ENCODE measurements around the gene WDR90. TPM values are rescaled to one million over a fixed set of nuclear protein-coding genes. Genes with fewer than 3 reads are reported as not detected.

Gene WDR90
- 113 and 123 TPM in 2 replicates for total RNA-seq (2013; cell fraction: nucleolus; rRNA removed)
- 20.2 and 25.2 TPM in 2 replicates for total RNA-seq (2014; rRNA removed)
- 6.9 and 7.4 TPM in 2 replicates for total RNA-seq (2014; rRNA removed; fragmentation: Illumina TruSeq; extraction: Trizol)
- total RNA-seq (2021): 55.5 and 65.0 TPM in 2 replicates
- polyA plus RNA-seq (2011; ENCODE audit: low read depth): 6.7 TPM
- 8.4 and 13.0 TPM in 2 replicates for polyA plus RNA-seq (2011; rRNA removed)
- 13.5 and 23.7 TPM in 2 replicates for polyA plus RNA-seq (2011; cell fraction: cytosol; rRNA removed)
- 303 and 408 TPM in 2 replicates for polyA plus RNA-seq (2011; cell fraction: nucleus; rRNA removed)
- polyA plus RNA-seq (2012): 25.9 and 32.2 TPM in 2 replicates
- 0.79 and 5.9 TPM in 2 replicates for polyA plus RNA-seq (2014; fragmentation: Illumina TruSeq; extraction: Trizol)
- polyA plus RNA-seq (2014; fragmentation: Nextera tagmentation; extraction: Ambion mirVana): 1 to 10 TPM; 2.0 to 5.9 TPM
- 56.5 and 67.0 TPM in 2 replicates for polyA plus RNA-seq (2014; rRNA removed)
- polyA plus RNA-seq (2016; fragmentation: Nextera tagmentation; extraction: Ambion mirVana): 10 to 100 TPM; 20.4 to 24.8 TPM
- 8.3 and 17.8 TPM in 2 replicates for polyA minus RNA-seq (2011; rRNA and poly(A)+ RNA removed)
- polyA minus RNA-seq (2011; cell fraction: cytosol; rRNA and poly(A)+ RNA removed): 8.8 and 10.2 TPM in 2 replicates
- 45.9 and 75.3 TPM in 2 replicates for polyA minus RNA-seq (2011; cell fraction: nucleus; rRNA and poly(A)+ RNA removed)
- Bru-seq, nascent RNA: percentile 47 among the genes with signal in this experiment
- BruChase-seq, experiment 1, labeled RNA remaining after a 6-hour chase: percentile 66 among the genes with signal in this experiment
- BruChase-seq, experiment 2, labeled RNA remaining after a 2-hour chase: percentile 57 among the genes with signal in this experiment
- long read RNA-seq, experiment 1, partial matches to known transcripts: 0 of 1 reads
- long read RNA-seq, experiment 1, other reads (novel, unspliced or antisense): 0 of 1 reads
- long read RNA-seq, experiment 2, partial matches to known transcripts: 0 of 1 reads
- long read RNA-seq, experiment 2, other reads (novel, unspliced or antisense): 1 of 1 reads

DNA sequence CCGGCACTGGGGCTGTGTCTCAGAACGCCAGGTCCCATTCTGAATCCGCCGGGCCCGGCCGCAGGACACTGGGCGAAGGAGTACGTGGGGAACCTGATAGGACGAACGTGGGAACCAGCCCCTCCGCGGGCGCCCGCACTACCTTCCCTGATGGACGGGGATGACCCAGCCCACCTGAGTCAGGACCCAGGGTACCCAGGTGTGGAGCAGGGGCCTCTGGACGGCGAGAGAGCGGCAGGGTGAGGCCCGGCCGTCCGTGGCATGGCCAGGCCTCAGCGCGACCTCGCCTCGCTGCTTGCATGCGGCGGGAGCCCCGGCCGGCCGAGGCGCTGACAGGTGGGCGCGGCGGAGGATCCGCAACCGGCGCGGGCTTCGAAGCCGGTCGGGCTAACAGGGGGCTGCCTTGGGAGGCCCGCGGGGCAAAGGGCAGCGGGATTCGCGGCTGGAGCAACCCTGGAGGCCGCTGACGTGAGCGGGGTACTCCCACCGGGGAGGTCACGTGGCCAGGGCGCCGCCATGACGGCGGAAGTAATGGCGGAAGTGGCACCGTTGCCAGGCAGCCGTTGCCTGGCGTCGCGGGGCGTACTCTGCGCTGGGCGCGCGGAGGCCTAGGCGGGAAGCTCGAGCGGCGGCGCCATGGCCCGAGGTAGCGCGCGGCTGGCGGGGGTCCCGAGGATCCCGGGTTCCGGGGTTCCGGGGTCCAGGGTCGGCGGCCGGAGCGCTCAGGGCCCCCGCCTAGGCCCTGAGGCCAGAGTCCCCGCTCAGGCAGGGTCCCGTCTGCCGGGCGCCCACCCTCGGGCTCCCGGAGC lies at the start of gene WDR90:
WDR90 (plus strand) TSS at position 585 of the 809 bp plus-strand sequence; CDS start at position 637, 52 bp downstream.
- peak within 1 kb of the TSS; percentile 70 for H3K4me3 ChIP-seq
- 1% methylated on average over 77 of the region's 91 CpGs for WGBS (ENCODE audit: insufficient coverage, insufficient replicate concordance, low lambda C conversion rate, missing lambda C conversion rate)
- peaks cover 19% of the 10 kb centered on the region for H3K79me2 ChIP-seq (ENCODE audit: control insufficient read depth, insufficient read depth, low read length)
- H3K9ac ChIP-seq (ENCODE audit: control insufficient read depth, insufficient read depth, low read length): peak within 1 kb of the TSS; percentile 92
- POLR2A ChIA-PET: interaction anchor here (1.0 to 1.2 kb wide), 2 partner anchors 13 to 19 kb away, joined by 3 to 4 read pairs; partner anchors contain the start of genes METTL26 and RHOT2
- H3K27ac ChIP-seq (ENCODE audit: control insufficient read depth, insufficient read depth): peak within 1 kb of the TSS; percentile 80
- peak within 1 kb of the TSS; percentile 95 for H3K4me2 ChIP-seq (ENCODE audit: control insufficient read depth, insufficient read depth)
- peak; percentile 61 for DNase-seq (ENCODE audit: low read depth, low spot score)
- peak; percentile 93 for ATAC-seq
- intact Hi-C loops (cut with micrococcal nuclease; ENCODE audit: unreplicated experiment): no loop called here
- peaks cover 0 to 3% of the 10 kb centered on the region in 2 experiments; a peak in 2 of 4 replicates for H3K36me3 ChIP-seq (ENCODE audit: control insufficient read depth in 2 of 2, insufficient read depth in 2 of 2, low read length in 1 of 2)
- BruUV-seq (replicated peaks): TSS peak; percentile 88
- no peaks in the 10 kb centered on the region for H3K9me3 ChIP-seq (replicated peaks; ENCODE audit: control insufficient read depth, insufficient read depth, low read length)
- in situ Hi-C loops (cut with MboI): no loop called here
- no peaks in the 10 kb centered on the region for H4K20me1 ChIP-seq (ENCODE audit: control insufficient read depth, insufficient read depth)
- CTCF ChIA-PET: interaction anchor here (1.2 to 3.1 kb wide), 4 partner anchors 10 to 19 kb away, joined by 5 to 11 read pairs (median 9); partner anchors contain the start of genes METTL26 and RHOT2
- H3K4me1 ChIP-seq (ENCODE audit: control insufficient read depth, insufficient read depth, low read length): peaks cover 9% of the 10 kb centered on the region
- FAIRE-seq: peak; percentile 98
- H2AFZ ChIP-seq (ENCODE audit: control insufficient read depth, low read depth, low read length): peak within 1 kb of the TSS; percentile 76
- H3K27me3 ChIP-seq (replicated peaks in 1 of 2; ENCODE audit: control insufficient read depth in 2 of 2, insufficient read depth in 2 of 2, low read length in 1 of 2): no peaks in the 10 kb centered on the region
- SMC1A ChIA-PET (ENCODE audit: uncharacterized antibody, unreplicated experiment): interaction anchor here (0.8 kb wide), 1 partner anchor 12 kb away, joined by 5 read pairs; the partner anchor contains the start of gene METTL26
- RAD21 ChIA-PET (ENCODE audit: unreplicated experiment): interaction anchor here (1.8 to 3.4 kb wide), 2 partner anchors 12 kb away, joined by 7 to 13 read pairs; partner anchors contain the start of gene METTL26
- TF ChIP-seq STAT3 (IDR thresholded peaks at IDR 0.05; ENCODE audit: low read depth, low read length) (no peak), EP300 (IDR thresholded peaks at IDR 0.05; ENCODE audit: borderline replicate concordance in 1 of 2, control insufficient read depth in 1 of 2, low read depth in 2 of 2, low read length in 2 of 2) (no peak), POLR2AphosphoS2 (IDR thresholded peaks at IDR 0.05; ENCODE audit: low read depth, low read length) (peak; percentile 51; the same call in 1 of the 2 replicates), DPF2 (IDR thresholded peaks at IDR 0.05) (peak; percentile 78), HCFC1 (IDR thresholded peaks at IDR 0.05; ENCODE audit: low read length) (peak; percentile 64), SPI1 (IDR thresholded peaks at IDR 0.05; ENCODE audit: borderline replicate concordance, insufficient read depth, low read depth, low read length) (peak; percentile 63), SIX5 (IDR thresholded peaks at IDR 0.05; ENCODE audit: low read depth, low read length, severe bottlenecking) (peak; percentile 52), NFYB (IDR thresholded peaks at IDR 0.05; ENCODE audit: insufficient read depth, low read depth, low read length) (no peak), ZNF217 (IDR thresholded peaks at IDR 0.05) (no peak)
- TF ChIP-seq, protein P1, sequence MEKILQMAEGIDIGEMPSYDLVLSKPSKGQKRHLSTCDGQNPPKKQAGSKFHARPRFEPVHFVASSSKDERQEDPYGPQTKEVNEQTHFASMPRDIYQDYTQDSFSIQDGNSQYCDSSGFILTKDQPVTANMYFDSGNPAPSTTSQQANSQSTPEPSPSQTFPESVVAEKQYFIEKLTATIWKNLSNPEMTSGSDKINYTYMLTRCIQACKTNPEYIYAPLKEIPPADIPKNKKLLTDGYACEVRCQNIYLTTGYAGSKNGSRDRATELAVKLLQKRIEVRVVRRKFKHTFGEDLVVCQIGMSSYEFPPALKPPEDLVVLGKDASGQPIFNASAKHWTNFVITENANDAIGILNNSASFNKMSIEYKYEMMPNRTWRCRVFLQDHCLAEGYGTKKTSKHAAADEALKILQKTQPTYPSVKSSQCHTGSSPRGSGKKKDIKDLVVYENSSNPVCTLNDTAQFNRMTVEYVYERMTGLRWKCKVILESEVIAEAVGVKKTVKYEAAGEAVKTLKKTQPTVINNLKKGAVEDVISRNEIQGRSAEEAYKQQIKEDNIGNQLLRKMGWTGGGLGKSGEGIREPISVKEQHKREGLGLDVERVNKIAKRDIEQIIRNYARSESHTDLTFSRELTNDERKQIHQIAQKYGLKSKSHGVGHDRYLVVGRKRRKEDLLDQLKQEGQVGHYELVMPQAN (conservative IDR thresholded peaks at IDR 0.05): peak; percentile 99
- TF ChIP-seq, protein P2, sequence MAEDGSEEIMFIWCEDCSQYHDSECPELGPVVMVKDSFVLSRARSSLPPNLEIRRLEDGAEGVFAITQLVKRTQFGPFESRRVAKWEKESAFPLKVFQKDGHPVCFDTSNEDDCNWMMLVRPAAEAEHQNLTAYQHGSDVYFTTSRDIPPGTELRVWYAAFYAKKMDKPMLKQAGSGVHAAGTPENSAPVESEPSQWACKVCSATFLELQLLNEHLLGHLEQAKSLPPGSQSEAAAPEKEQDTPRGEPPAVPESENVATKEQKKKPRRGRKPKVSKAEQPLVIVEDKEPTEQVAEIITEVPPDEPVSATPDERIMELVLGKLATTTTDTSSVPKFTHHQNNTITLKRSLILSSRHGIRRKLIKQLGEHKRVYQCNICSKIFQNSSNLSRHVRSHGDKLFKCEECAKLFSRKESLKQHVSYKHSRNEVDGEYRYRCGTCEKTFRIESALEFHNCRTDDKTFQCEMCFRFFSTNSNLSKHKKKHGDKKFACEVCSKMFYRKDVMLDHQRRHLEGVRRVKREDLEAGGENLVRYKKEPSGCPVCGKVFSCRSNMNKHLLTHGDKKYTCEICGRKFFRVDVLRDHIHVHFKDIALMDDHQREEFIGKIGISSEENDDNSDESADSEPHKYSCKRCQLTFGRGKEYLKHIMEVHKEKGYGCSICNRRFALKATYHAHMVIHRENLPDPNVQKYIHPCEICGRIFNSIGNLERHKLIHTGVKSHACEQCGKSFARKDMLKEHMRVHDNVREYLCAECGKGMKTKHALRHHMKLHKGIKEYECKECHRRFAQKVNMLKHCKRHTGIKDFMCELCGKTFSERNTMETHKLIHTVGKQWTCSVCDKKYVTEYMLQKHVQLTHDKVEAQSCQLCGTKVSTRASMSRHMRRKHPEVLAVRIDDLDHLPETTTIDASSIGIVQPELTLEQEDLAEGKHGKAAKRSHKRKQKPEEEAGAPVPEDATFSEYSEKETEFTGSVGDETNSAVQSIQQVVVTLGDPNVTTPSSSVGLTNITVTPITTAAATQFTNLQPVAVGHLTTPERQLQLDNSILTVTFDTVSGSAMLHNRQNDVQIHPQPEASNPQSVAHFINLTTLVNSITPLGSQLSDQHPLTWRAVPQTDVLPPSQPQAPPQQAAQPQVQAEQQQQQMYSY (CRISPR knock-in tag; IDR thresholded peaks at IDR 0.05): no peak
